ENCODE data around the gene MTMR2.
"Not testable (repeated sequence)": the region's sequence is repeated elsewhere in the genome, so short reads cannot be mapped to it uniquely, and the experiment has no call there.

MTMR2 gene

GRCh38 chr11:95883381-95883780, 40.5 kb downstream of the MTMR2 start:
- no peak for DNase-seq

GRCh38 chr11:95877291-95877690, 46.6 kb downstream of the MTMR2 start:
- DNase-seq, result no peak

- not testable (repeated sequence) for DNase-seq
Observed at GRCh38 chr11:95870877-95871276, 53.0 kb downstream of the MTMR2 start.

GRCh38 chr11:95867105-95867504, 56.8 kb downstream of the MTMR2 start:
- DNase-seq, result no peak

GRCh38 chr11:95863486-95864140, 60.3 kb downstream of the MTMR2 start:
- DNase-seq, result no peak

- DNase-seq, result not testable (repeated sequence)
Observed at GRCh38 chr11:95860024-95860423, 63.9 kb downstream of the MTMR2 start.

GRCh38 chr11:95854362-95854761, 69.5 kb downstream of the MTMR2 start:
- not testable (repeated sequence) for DNase-seq

GRCh38 chr11:95853862-95854261, 70.0 kb downstream of the MTMR2 start:
- DNase-seq, result no peak

GRCh38 chr11:95853138-95853537, 70.8 kb downstream of the MTMR2 start:
- no peak for DNase-seq

GRCh38 chr11:95850137-95850536, 73.8 kb downstream of the MTMR2 start:
- DNase-seq, result no peak

- DNase-seq, result peak; percentile 21
Observed at GRCh38 chr11:95849087-95849825, 74.7 kb downstream of the MTMR2 start.

GRCh38 chr11:95845167-95845566, 78.7 kb downstream of the MTMR2 start:
- no peak for DNase-seq

- DNase-seq, result peak; percentile 70
Observed at GRCh38 chr11:95835768-95836488, 88.0 kb downstream of the MTMR2 start.

GRCh38 chr11:95835351-95835750, 88.6 kb downstream of the MTMR2 start:
- no peak for DNase-seq

- no peak for DNase-seq
Observed at GRCh38 chr11:95833378-95833777, 90.5 kb downstream of the MTMR2 start.

GRCh38 chr11:95832763-95833162, 91.1 kb downstream of the MTMR2 start:
- DNase-seq, result no peak

GRCh38 chr11:95831198-95831883, 92.6 kb downstream of the MTMR2 start:
- DNase-seq, result no peak

GRCh38 chr11:95829580-95830259, 94.2 kb downstream of the MTMR2 start:
- DNase-seq, result no peak

GRCh38 chr11:95827696-95828095, 96.2 kb downstream of the MTMR2 start:
- DNase-seq, result no peak

GRCh38 chr11:95821640-95822039, 102.3 kb downstream of the MTMR2 start:
- DNase-seq, result no peak

GRCh38 chr11:95816037-95816436, 107.9 kb downstream of the MTMR2 start:
- DNase-seq, result no peak

- DNase-seq, result not testable (repeated sequence)
Observed at GRCh38 chr11:95811052-95811451, 112.9 kb downstream of the MTMR2 start.

- DNase-seq, result peak; percentile 18
Observed at GRCh38 chr11:95806464-95806863, 117.4 kb downstream of the MTMR2 start.

Measured in CD4-positive, alpha-beta T cell treated with Interleukin-10 for 1 hour (primary cell).